Measurements from ENCODE around the gene ARHGAP42.

Gene ARHGAP42

GRCh38 chr11:100849009-100849900 lies 162.2 kb downstream of the ARHGAP42 start:
- DNase-seq = no peak

- DNase-seq = no peak
Observed at GRCh38 chr11:100849901-100850235, 162.8 kb downstream of the ARHGAP42 start.

- DNase-seq = no peak
Observed at GRCh38 chr11:100851147-100851546, 164.1 kb downstream of the ARHGAP42 start.

GRCh38 chr11:100851584-100852152 lies 164.6 kb downstream of the ARHGAP42 start:
- DNase-seq = no peak

- no peak for DNase-seq
Observed at GRCh38 chr11:100855466-100856067, 168.5 kb downstream of the ARHGAP42 start.

GRCh38 chr11:100857236-100858005 lies 170.3 kb downstream of the ARHGAP42 start:
- DNase-seq = no peak

- no peak for DNase-seq
Observed at GRCh38 chr11:100860318-100861155, 173.4 kb downstream of the ARHGAP42 start.

GRCh38 chr11:100861212-100861611 lies 174.1 kb downstream of the ARHGAP42 start:
- DNase-seq = no peak

- no peak for DNase-seq
Observed at GRCh38 chr11:100863080-100863581, 176.0 kb downstream of the ARHGAP42 start.

GRCh38 chr11:100865443-100866065 lies 178.5 kb downstream of the ARHGAP42 start:
- no peak for DNase-seq

- no peak for DNase-seq
Observed at GRCh38 chr11:100866453-100866852, 179.4 kb downstream of the ARHGAP42 start.

GRCh38 chr11:100867606-100868005 lies 180.5 kb downstream of the ARHGAP42 start:
- no peak for DNase-seq

- no peak for DNase-seq
Observed at GRCh38 chr11:100869328-100869727, 182.2 kb downstream of the ARHGAP42 start.

- DNase-seq = no peak
Observed at GRCh38 chr11:100870138-100870537, 183.1 kb downstream of the ARHGAP42 start.

- no peak for DNase-seq
Observed at GRCh38 chr11:100872951-100873740, 186.1 kb downstream of the ARHGAP42 start.

GRCh38 chr11:100874203-100874602 lies 187.1 kb downstream of the ARHGAP42 start:
- no peak for DNase-seq

GRCh38 chr11:100875521-100875869 lies 188.4 kb downstream of the ARHGAP42 start:
- no peak for DNase-seq

- no peak for DNase-seq
Observed at GRCh38 chr11:100876815-100877520, 189.9 kb downstream of the ARHGAP42 start.

GRCh38 chr11:100878474-100878873 lies 191.4 kb downstream of the ARHGAP42 start:
- DNase-seq = no peak

- DNase-seq = no peak
Observed at GRCh38 chr11:100882957-100883356, 195.9 kb downstream of the ARHGAP42 start.

All from CD4-positive, alpha-beta T cell treated with Interleukin-17A for 4 hours (primary cell).